Activated T-cell treated with anti-CD3 and anti-CD28 coated beads, Interleukin-2, amount 50 U/mL, for 4 hours (primary cell): ENCODE results near the gene NDUFC2. TPM values are rescaled to one million over a fixed set of nuclear protein-coding genes. Genes with fewer than 3 reads are reported as not detected.
"Not testable (repeated sequence)": the region's sequence is repeated elsewhere in the genome, so short reads cannot be mapped to it uniquely, and the experiment has no call there.

ENCODE experiments used
- ATAC-seq, 2 donors: fragments of 200-7000 bp; cut with Tn5 transposase; one replicate each; pipeline ENCODE4 v1.10.0; 2021
- DNase-seq: peaks from one replicate; pipeline ENCODE4 v3.0.0-alpha.2; 2020
- H3K27me3 Mint-ChIP-seq: one replicate; pipeline ENCODE4 v1.8.0; 2021; ENCODE audit warnings: low read depth, mixed read lengths
- H3K36me3 Mint-ChIP-seq: one replicate; pipeline ENCODE4 v1.8.0; 2022; ENCODE audit warnings: mixed read lengths; ENCODE audit not compliant: insufficient read depth
- H3K4me1 Mint-ChIP-seq: one replicate; pipeline ENCODE4 v1.8.0; 2021; ENCODE audit warnings: low read depth, mixed read lengths
- H3K4me3 Mint-ChIP-seq: one replicate; pipeline ENCODE4 v1.8.0; 2021; ENCODE audit warnings: mild to moderate bottlenecking, moderate library complexity, mixed read lengths
- H3K9me3 Mint-ChIP-seq: one replicate; pipeline ENCODE4 v1.8.0; 2021; ENCODE audit warnings: mixed read lengths
- total RNA-seq, 3 donors: library from RNA; stranded (reverse); gene quantifications; one replicate each; pipeline ENCODE4 v1.2.1, GENCODE V29; 2021

NDUFC2 gene
- total RNA-seq, 3 donors from 2014 or later: 217 to 246 (median 227) TPM

GRCh38 chr11:78037056-78037455, 42.6 kb downstream of the NDUFC2 start:
- Mint-ChIP-seq H3K36me3 (no peaks in the 10 kb centered on the region), H3K9me3 (no peaks in the 10 kb centered on the region), H3K27me3 (no peaks in the 10 kb centered on the region), H3K4me3 (no peak overlapping the region), H3K4me1 (peaks cover 10% of the 10 kb centered on the region)
- ATAC-seq: no peak
- DNase-seq: no peak

DNA sequence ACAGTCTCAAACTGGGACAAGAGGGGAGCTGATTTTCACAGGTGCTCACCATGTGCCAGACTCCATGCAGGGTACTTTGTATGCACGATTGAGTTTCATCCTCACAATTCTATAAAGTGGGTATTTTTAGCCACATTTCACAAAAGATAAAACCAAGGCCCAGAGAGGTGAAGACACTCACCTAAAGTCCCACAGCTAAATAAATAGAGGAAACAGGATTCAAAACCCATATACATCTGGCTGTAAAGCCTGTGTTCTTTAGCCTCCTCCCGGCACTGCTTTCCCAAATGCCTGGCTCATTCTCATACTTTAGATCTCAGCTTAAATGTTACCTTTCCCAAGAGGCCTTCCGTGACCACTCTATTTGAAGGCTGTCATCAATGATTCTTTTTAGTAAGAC, 43.3 kb downstream of the NDUFC2 start:
- Mint-ChIP-seq H3K4me3 (no peak overlapping the region), H3K9me3 (no peaks in the 10 kb centered on the region), H3K4me1 (peaks cover 10% of the 10 kb centered on the region), H3K27me3 (no peaks in the 10 kb centered on the region), H3K36me3 (no peaks in the 10 kb centered on the region)
- ATAC-seq (no peak), DNase-seq (no peak)

- ATAC-seq (no peak), DNase-seq (no peak)
- Mint-ChIP-seq H3K4me1 (peaks cover 2% of the 10 kb centered on the region), H3K27me3 (no peaks in the 10 kb centered on the region), H3K4me3 (no peak overlapping the region), H3K9me3 (no peaks in the 10 kb centered on the region), H3K36me3 (no peaks in the 10 kb centered on the region)
Measured at GRCh38 chr11:78034623-78035022, 45.0 kb downstream of the NDUFC2 start.

GRCh38 chr11:78033040-78033439, 46.6 kb downstream of the NDUFC2 start:
- Mint-ChIP-seq H3K4me3 (no peak overlapping the region), H3K27me3 (no peaks in the 10 kb centered on the region), H3K9me3 (no peaks in the 10 kb centered on the region), H3K4me1 (no peaks in the 10 kb centered on the region), H3K36me3 (no peaks in the 10 kb centered on the region)
- DNase-seq (no peak), ATAC-seq (no peak)

GRCh38 chr11:78032090-78032489, 47.6 kb downstream of the NDUFC2 start:
- Mint-ChIP-seq H3K36me3 (no peaks in the 10 kb centered on the region), H3K4me1 (no peaks in the 10 kb centered on the region), H3K27me3 (no peaks in the 10 kb centered on the region), H3K4me3 (no peak overlapping the region), H3K9me3 (no peaks in the 10 kb centered on the region)
- DNase-seq (no peak), ATAC-seq (no peak)

DNA sequence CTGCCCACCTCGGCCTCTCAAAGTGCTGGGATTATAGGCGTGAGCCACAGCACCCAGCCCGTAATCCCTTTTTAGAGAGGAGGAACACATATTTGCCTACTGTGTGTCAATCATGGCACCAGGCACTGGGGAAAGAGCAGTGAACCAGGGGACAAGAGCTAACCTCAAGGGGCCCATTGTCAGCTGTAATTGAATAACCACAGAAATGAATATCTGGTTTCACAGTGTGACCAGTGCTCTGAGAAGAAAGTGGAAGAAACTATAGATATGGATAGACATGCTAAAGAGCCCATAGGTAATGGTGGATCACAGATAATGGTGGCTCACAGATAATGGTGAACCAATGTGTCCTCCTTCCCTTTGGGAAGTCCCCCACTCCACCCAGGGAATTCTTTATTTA, 48.0 kb downstream of the NDUFC2 start:
- ATAC-seq (no peak), DNase-seq (no peak)
- Mint-ChIP-seq H3K36me3 (no peaks in the 10 kb centered on the region), H3K27me3 (no peaks in the 10 kb centered on the region), H3K9me3 (no peaks in the 10 kb centered on the region), H3K4me1 (no peaks in the 10 kb centered on the region), H3K4me3 (no peak overlapping the region)

GRCh38 chr11:78030429-78031325, 49.0 kb downstream of the NDUFC2 start:
- DNase-seq (no peak), ATAC-seq (no peak)
- Mint-ChIP-seq H3K4me1 (no peaks in the 10 kb centered on the region), H3K36me3 (no peaks in the 10 kb centered on the region), H3K4me3 (no peak overlapping the region), H3K9me3 (no peaks in the 10 kb centered on the region), H3K27me3 (no peaks in the 10 kb centered on the region)

- DNase-seq, H3K9me3 Mint-ChIP-seq, H3K4me3 Mint-ChIP-seq, H3K4me1 Mint-ChIP-seq, H3K36me3 Mint-ChIP-seq, H3K27me3 Mint-ChIP-seq, ATAC-seq: not testable (repeated sequence)
Measured at GRCh38 chr11:78028423-78028822, 51.2 kb downstream of the NDUFC2 start.

DNA sequence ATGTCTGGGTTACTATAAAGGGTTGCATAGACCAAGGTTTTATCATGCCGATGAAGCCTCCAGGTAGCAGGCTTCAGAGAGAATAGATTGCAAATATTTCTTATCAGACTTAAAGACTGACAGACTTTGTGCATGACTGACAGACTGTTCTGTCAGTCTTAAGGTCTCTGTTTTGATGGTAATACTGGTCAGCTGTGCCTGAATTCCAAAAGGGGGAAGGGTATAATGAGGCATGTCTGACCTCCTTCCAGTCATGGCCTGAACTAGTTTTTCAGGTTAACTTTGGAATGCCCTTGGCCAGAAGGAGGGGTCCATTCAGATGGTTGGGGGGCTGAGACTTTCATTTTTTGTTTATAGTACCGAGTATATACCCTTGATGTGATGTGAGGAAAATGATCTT, 51.9 kb downstream of the NDUFC2 start:
- Mint-ChIP-seq H3K4me3 (no peak overlapping the region), H3K9me3 (no peaks in the 10 kb centered on the region), H3K27me3 (peaks cover 7% of the 10 kb centered on the region), H3K36me3 (no peaks in the 10 kb centered on the region), H3K4me1 (no peaks in the 10 kb centered on the region)
- ATAC-seq (no peak), DNase-seq (no peak)

DNA sequence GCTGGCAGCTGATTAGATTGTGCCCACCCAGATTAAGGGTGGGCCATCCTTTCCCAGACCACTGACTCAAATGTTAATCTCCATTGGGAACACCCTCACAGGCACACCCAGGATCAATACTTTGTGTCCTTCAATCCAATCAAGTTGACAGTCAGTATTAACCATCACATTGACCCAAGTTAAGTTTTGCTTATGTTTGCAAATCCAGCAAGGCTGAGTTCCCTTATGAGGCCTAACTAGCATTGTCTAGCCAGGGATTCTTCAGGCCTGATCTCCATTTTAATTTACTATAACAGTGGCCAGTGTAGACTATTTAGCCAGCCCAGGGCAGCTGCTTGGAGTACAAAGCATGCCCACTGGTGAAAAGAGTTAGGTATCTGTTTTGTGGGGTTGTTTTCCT, 54.3 kb downstream of the NDUFC2 start:
- Mint-ChIP-seq H3K27me3 (peaks cover 18% of the 10 kb centered on the region), H3K9me3 (no peaks in the 10 kb centered on the region), H3K36me3 (no peaks in the 10 kb centered on the region), H3K4me1 (no peaks in the 10 kb centered on the region), H3K4me3 (no peak overlapping the region)
- ATAC-seq: no peak
- no peak for DNase-seq

DNA sequence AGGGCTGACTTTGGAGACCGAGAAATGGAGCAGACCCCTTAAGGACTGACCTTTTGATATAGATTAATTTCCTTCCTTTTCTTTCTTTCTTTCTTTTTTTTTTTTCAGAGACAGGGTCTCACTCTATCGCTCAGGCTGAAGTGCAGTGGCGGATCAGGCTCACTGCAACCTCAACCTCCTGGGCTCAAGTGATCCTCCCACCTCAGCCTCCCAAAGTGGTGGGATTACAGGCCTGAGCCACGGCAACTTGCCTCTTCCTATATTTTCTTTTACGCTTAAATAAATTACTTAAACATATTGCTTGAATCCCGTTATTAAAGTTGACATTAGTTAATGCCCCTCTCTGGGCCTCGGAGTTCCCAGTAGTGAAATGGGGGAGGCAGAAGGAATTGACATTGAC, 56.2 kb downstream of the NDUFC2 start:
- Mint-ChIP-seq H3K27me3 (peaks cover 18% of the 10 kb centered on the region), H3K9me3 (no peaks in the 10 kb centered on the region), H3K4me1 (no peaks in the 10 kb centered on the region), H3K4me3 (no peak overlapping the region), H3K36me3 (no peaks in the 10 kb centered on the region)
- ATAC-seq: no peak
- no peak for DNase-seq

GRCh38 chr11:78022397-78023396, 57.0 kb downstream of the NDUFC2 start, which contains the start of gene KCTD14:
KCTD14 (minus strand) TSS chr11:78023276; CDS start chr11:78023249, 27 bp downstream.
- no peak for ATAC-seq
- H3K36me3 Mint-ChIP-seq: no peaks in the 10 kb centered on the region

GRCh38 chr11:78021611-78022010, 58.1 kb downstream of the NDUFC2 start:
- H3K36me3 Mint-ChIP-seq: no peaks in the 10 kb centered on the region
- no peak overlapping the region for H3K4me3 Mint-ChIP-seq
- ATAC-seq (no peak), DNase-seq (no peak)
- no peaks in the 10 kb centered on the region for H3K4me1 Mint-ChIP-seq
- peaks cover 18% of the 10 kb centered on the region for H3K27me3 Mint-ChIP-seq
- no peaks in the 10 kb centered on the region for H3K9me3 Mint-ChIP-seq

More at GRCh38 chr11:78022397-78023396, 57.0 kb downstream of the NDUFC2 start, which contains the start of gene KCTD14:
- Mint-ChIP-seq H3K27me3 (peaks cover 18% of the 10 kb centered on the region), H3K4me3 (no peak within 1 kb of the TSS), H3K9me3 (no peaks in the 10 kb centered on the region), H3K4me1 (no peaks in the 10 kb centered on the region)
- DNase-seq: no peak

GRCh38 chr11:78020246-78020645, 59.4 kb downstream of the NDUFC2 start:
- ATAC-seq (no peak), DNase-seq (no peak)
- Mint-ChIP-seq H3K4me1 (no peaks in the 10 kb centered on the region), H3K27me3 (peaks cover 18% of the 10 kb centered on the region), H3K9me3 (no peaks in the 10 kb centered on the region), H3K4me3 (no peak overlapping the region), H3K36me3 (no peaks in the 10 kb centered on the region)
